Naive thymus-derived CD4-positive, alpha-beta T cell (primary cell): ENCODE results near the gene HLA-DMB. TPM values are rescaled to one million over a fixed set of nuclear protein-coding genes. Genes with fewer than 3 reads are reported as not detected.
A peak's percentile ranks its signal among the peaks of the same experiment; 100 is the strongest.

ENCODE experiments used
- ATAC-seq: fragments of 150-1000 bp; cut with Tn5 transposase; 2 replicates; pipeline ENCODE4 v1.10.0; 2021; ENCODE audit warnings: mild to moderate bottlenecking, moderate library complexity
- CTCF ChIA-PET: fragments of 350-600 bp; sonication (Branson Sonifier 250); formaldehyde crosslinking; loops from one replicate; lab custom pipeline; 2021; ENCODE audit warnings: antibody characterized with exemption; lab: Charles Lee
- POLR2A ChIA-PET: fragments of 350-600 bp; sonication (Branson Sonifier 250); formaldehyde crosslinking; loops from one replicate; lab custom pipeline; 2021; ENCODE audit warnings: antibody characterized with exemption, inconsistent platforms; lab: Charles Lee
- DNase-seq, 9 donors: peaks; one replicate each; pipeline versions ENCODE4 v3.0.0 to v3.0.0-alpha.2; 2020 to 2022; ENCODE audit warnings: mixed read lengths in 1 of 9
- H3K27ac ChIP-seq: one replicate; pipeline ENCODE4 v1.7.0; 2013; ENCODE audit warnings: mild to moderate bottlenecking, low read depth, low read length, moderate library complexity
- H3K27me3 ChIP-seq, 2 donors: one replicate each; pipeline ENCODE4 v1.7.0; 2013; ENCODE audit warnings: low read length in 2 of 2, mild to moderate bottlenecking in 2 of 2, moderate library complexity in 2 of 2; ENCODE audit not compliant: control insufficient read depth in 2 of 2, insufficient read depth in 2 of 2
- H3K36me3 ChIP-seq, 3 experiments: 1 replicate in 2 of 3; 2 replicates in 1 of 3; pipeline ENCODE4 v1.7.0; 2013; ENCODE audit warnings: low read length in 3 of 3, mild to moderate bottlenecking in 3 of 3, moderate library complexity in 1 of 3; ENCODE audit not compliant: insufficient read depth in 3 of 3, control insufficient read depth in 2 of 3
- H3K4me1 ChIP-seq, 2 donors: one replicate each; pipeline ENCODE4 v1.7.0; 2013; ENCODE audit warnings: low read length in 2 of 2, mild to moderate bottlenecking in 2 of 2, moderate library complexity in 1 of 2; ENCODE audit not compliant: control insufficient read depth in 2 of 2, insufficient read depth in 2 of 2
- H3K4me3 ChIP-seq: 2 replicates; pipeline ENCODE4 v1.7.0; 2013; ENCODE audit warnings: mild to moderate bottlenecking, low read length
- H3K9me3 ChIP-seq, 3 experiments: 1 replicate in 2 of 3; 2 replicates in 1 of 3; pipeline ENCODE4 v1.7.0; 2013; ENCODE audit warnings: low read length in 3 of 3; ENCODE audit not compliant: control insufficient read depth in 2 of 3
- H3K27ac Mint-ChIP-seq, 9 donors: one replicate each; pipeline ENCODE4 v1.8.0; 2020 to 2022; ENCODE audit warnings: mixed read lengths in 9 of 9, mild to moderate bottlenecking in 8 of 9, moderate library complexity in 5 of 9, inconsistent platforms in 2 of 9
- H3K27me3 Mint-ChIP-seq, 5 donors: one replicate each; pipeline ENCODE4 v1.8.0; 2021 to 2022; ENCODE audit warnings: mixed read lengths in 5 of 5, mild to moderate bottlenecking in 1 of 5
- H3K36me3 Mint-ChIP-seq, 5 donors: one replicate each; pipeline ENCODE4 v1.8.0; 2020 to 2022; ENCODE audit warnings: mixed read lengths in 5 of 5, mild to moderate bottlenecking in 3 of 5, inconsistent platforms in 1 of 5
- H3K4me1 Mint-ChIP-seq, 7 donors: one replicate each; pipeline ENCODE4 v1.8.0; 2020 to 2022; ENCODE audit warnings: mixed read lengths in 7 of 7, mild to moderate bottlenecking in 3 of 7, inconsistent platforms in 1 of 7
- H3K4me3 Mint-ChIP-seq, 10 donors: one replicate each; pipeline ENCODE4 v1.8.0; 2020 to 2022; ENCODE audit warnings: mild to moderate bottlenecking in 10 of 10, mixed read lengths in 10 of 10, moderate library complexity in 6 of 10, inconsistent platforms in 2 of 10
- H3K9me3 Mint-ChIP-seq, 11 donors: one replicate each; pipeline ENCODE4 v1.8.0; 2020 to 2022; ENCODE audit warnings: mixed read lengths in 11 of 11, mild to moderate bottlenecking in 4 of 11, inconsistent platforms in 1 of 11, moderate library complexity in 1 of 11
- intact Hi-C, 2 donors: fragments of 100-400 bp; cut with micrococcal nuclease; formaldehyde crosslinking; loops; one replicate each; pipeline ENCODE4 v1.15.1; 2023
- polyA plus RNA-seq, 2 donors: library from polyadenylated mRNA; unstranded; fragments of 300-500 nt; fragmentation: Illumina TruSeq; gene quantifications; one replicate each; pipeline ENCODE4 v1.2.3, GENCODE V29; 2021
- total RNA-seq, 6 experiments: library from RNA in 5 of 6; stranded (reverse) in 5 of 6; gene quantifications; 1 replicate in 5 of 6; 2 replicates in 1 of 6; pipeline ENCODE4 v1.2.3 and lab custom pipeline; 2021 to 2026

Gene HLA-DMB
- total and polyA plus RNA-seq, 7 experiments from 2014 or later: 7.8 to 82.5 (median 9.1) TPM

DNA sequence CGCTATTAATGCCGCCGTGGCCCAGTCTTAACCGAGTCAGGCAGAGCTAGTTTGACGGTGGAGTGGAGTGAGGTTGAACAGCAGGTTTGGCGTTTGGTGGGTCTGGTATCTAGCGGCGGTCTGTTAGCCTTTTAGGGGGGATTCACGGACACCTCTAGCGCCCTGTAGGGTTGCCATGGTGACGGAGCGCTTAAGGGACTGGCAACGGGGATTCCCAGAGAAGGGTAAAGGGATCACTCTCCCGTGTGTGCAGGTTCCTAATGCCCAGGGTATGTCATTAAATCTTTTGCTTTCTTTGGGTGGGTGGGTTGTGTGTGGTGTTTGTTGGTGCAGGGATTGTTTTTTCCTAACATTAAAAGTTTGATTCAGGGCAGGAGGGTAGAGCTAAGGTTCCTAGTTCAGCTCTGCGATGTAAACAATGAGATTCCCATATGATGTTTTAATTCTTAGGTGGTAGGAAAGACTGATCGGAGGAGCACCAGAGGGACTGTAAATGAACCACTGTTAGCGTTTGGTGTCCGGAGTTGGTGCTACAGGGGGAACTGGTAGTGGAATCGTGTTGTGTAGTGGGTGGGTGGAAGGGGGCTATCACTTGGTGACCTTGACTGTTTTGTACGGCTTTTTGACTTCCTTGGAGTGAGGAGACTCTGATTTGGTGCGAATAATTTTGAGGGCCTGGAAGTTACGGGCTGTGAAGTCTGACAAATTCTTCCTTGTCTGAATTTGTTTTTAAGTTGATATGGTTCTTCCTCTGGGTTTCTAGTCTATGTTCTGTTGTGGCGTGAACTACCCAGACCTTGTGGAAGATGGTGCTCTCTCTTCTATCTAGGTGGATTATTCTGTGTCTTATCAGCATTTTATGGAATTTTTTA is 32.6 kb upstream of the HLA-DMB start:
- peak overlapping the region; percentile 89 to 100 (median 98) for H3K4me3 Mint-ChIP-seq
- Histone ChIP-seq H3K4me1 (peaks cover 27 to 32% of the 10 kb centered on the region in 2 donors), H3K27me3 (no peaks in the 10 kb centered on the region), H3K4me3 (peak overlapping the region; percentile 76), H3K36me3 (peaks cover 40 to 56% (median 41%) of the 10 kb centered on the region in 3 experiments), H3K9me3 (no peaks in the 10 kb centered on the region), H3K27ac (peak overlapping the region; percentile 88)
- ChIA-PET POLR2A (interaction anchor here (0.6 to 25.6 kb wide), 34 partner anchors 5 to 1819 kb away, joined by 3 to 638 read pairs (median 6); partner anchors contain the start of genes BRD2, GPSM3, HLA-DMA and HLA-DMB), CTCF (interaction anchor here (0.8 to 14.2 kb wide), 9 partner anchors 12 to 135 kb away, joined by 3 to 229 read pairs (median 12); partner anchors contain the start of genes HLA-DMA, HLA-DMB, PSMB9 and TAP1)
- peaks cover 17 to 75% (median 45%) of the 10 kb centered on the region in 5 donors for H3K36me3 Mint-ChIP-seq
- H3K27me3 Mint-ChIP-seq: peaks cover 0 to 5% (median 0%) of the 10 kb centered on the region in 5 donors
- intact Hi-C loops: loop anchor here (1.0 to 5.0 kb wide), 9 partner anchors 299 to 1616 kb away; partner anchors contain the start of genes CLIC1 (in 2 of the 2), ATF6B (in 1 of the 2), CUTA (in 1 of the 2) and HLA-B (in 1 of the 2)
- DNase-seq (peak in 6 of 9 donors; percentile 23 to 72 (median 30)), ATAC-seq (no peak)
- H3K9me3 Mint-ChIP-seq: peaks cover 0 to 22% (median 0%) of the 10 kb centered on the region in 11 donors
- peaks cover 35 to 55% (median 44%) of the 10 kb centered on the region in 7 donors for H3K4me1 Mint-ChIP-seq
- H3K27ac Mint-ChIP-seq: peak overlapping the region; percentile 78 to 100 (median 99)

DNA sequence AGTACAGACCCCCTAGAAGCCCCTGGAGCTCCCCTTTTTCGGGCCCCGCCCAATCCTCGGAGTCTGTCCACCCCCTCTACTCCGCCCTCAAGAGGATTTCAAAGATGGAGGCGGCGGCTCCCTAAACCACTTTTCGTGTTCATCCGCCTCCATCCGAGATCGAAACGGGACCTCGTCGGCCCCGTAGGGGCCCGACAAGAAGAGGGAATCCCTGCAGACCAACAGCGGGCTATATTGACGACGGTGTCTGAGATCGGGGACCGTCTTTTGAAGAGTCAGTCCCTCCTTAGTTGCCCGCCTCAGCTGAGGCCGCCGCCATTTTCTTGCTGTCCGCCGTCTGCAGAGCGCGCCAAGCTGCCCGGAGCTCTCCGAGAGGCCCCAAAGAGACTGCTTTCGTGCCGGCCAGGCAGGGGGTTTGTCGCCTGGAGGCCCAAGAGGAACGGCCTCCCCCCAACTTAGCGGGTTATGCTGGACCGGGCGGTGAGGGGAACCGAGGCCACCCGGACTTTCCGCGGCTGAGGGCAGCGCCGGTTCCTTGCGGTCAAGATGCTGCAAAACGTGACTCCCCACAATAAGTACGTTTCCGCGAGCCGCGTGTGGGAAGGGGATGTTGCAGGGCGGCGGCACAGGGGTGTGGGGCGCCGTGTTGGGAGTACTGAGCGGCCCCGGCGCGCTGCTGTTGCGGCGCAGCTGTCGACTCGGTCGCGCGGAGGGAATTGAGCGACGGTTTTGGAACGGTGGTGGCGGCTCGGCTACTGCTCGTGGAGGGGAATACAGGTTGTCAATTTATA is 31.7 kb upstream of the HLA-DMB start:
- Histone ChIP-seq H3K27me3 (no peaks in the 10 kb centered on the region), H3K27ac (peak overlapping the region; percentile 88), H3K4me3 (peak overlapping the region; percentile 76), H3K9me3 (no peaks in the 10 kb centered on the region), H3K36me3 (peaks cover 31 to 53% (median 33%) of the 10 kb centered on the region in 3 experiments), H3K4me1 (peaks cover 27 to 32% of the 10 kb centered on the region in 2 donors)
- Mint-ChIP-seq H3K27me3 (peaks cover 0 to 5% (median 0%) of the 10 kb centered on the region in 5 donors), H3K4me1 (peaks cover 31 to 47% (median 40%) of the 10 kb centered on the region in 7 donors), H3K27ac (peak overlapping the region; percentile 78 to 100 (median 99)), H3K9me3 (peaks cover 0 to 22% (median 0%) of the 10 kb centered on the region in 11 donors), H3K4me3 (peak overlapping the region; percentile 89 to 100 (median 98)), H3K36me3 (peaks cover 14 to 68% (median 37%) of the 10 kb centered on the region in 5 donors)
- intact Hi-C loops: loop anchor here (1.0 to 5.0 kb wide), 15 partner anchors 12 to 1615 kb away; partner anchors contain the start of genes CLIC1 (in 2 of the 2), PSMB8 (in 2 of the 2), ATF6B (in 1 of the 2) and CUTA (in 1 of the 2)
- ChIA-PET POLR2A (interaction anchor here (0.6 to 25.6 kb wide), 66 partner anchors 4 to 1820 kb away, joined by 3 to 638 read pairs (median 4); partner anchors contain the start of genes ATF6B, B3GALT4, BAG6 and BRD2), CTCF (interaction anchor here (0.7 to 14.2 kb wide), 20 partner anchors 8 to 1195 kb away, joined by 3 to 229 read pairs (median 6); partner anchors contain the start of genes HLA-DMA, HLA-DMB, PSMB8 and PSMB9)
- peak in 7 of 9 donors; percentile 55 to 72 (median 66) for DNase-seq
- peak; percentile 0 for ATAC-seq

- intact Hi-C loops: loop anchor here (1.0 to 5.0 kb wide), 17 partner anchors 13 to 1614 kb away; partner anchors contain the start of genes CLIC1 (in 2 of the 2), PSMB8 (in 2 of the 2), TAP1 (in 2 of the 2) and ATF6B (in 1 of the 2)
- H3K36me3 Mint-ChIP-seq: peaks cover 10 to 63% (median 31%) of the 10 kb centered on the region in 5 donors
- ATAC-seq (peak; percentile 73), DNase-seq (peak; percentile 99 to 100 (median 100))
- peaks cover 31 to 47% (median 40%) of the 10 kb centered on the region in 7 donors for H3K4me1 Mint-ChIP-seq
- H3K27me3 Mint-ChIP-seq: peaks cover 0 to 5% (median 0%) of the 10 kb centered on the region in 5 donors
- peaks cover 26 to 32% of the 10 kb centered on the region in 2 donors for H3K4me1 ChIP-seq
- ChIA-PET CTCF (interaction anchor here (0.7 to 14.2 kb wide), 18 partner anchors 9 to 1195 kb away, joined by 3 to 229 read pairs (median 6); partner anchors contain the start of genes HLA-DMA, HLA-DMB, PSMB8 and PSMB9), POLR2A (interaction anchor here (0.5 to 25.6 kb wide), 76 partner anchors 3 to 1774 kb away, joined by 3 to 638 read pairs (median 4); partner anchors contain the start of genes ABHD16A, ATF6B, B3GALT4 and BAG6)
- H3K27me3 ChIP-seq: no peaks in the 10 kb centered on the region
- peaks cover 0 to 22% (median 0%) of the 10 kb centered on the region in 11 donors for H3K9me3 Mint-ChIP-seq
- peaks cover 24 to 45% (median 25%) of the 10 kb centered on the region in 3 experiments for H3K36me3 ChIP-seq
- peak overlapping the region; percentile 98 for H3K4me3 ChIP-seq
- H3K9me3 ChIP-seq: no peaks in the 10 kb centered on the region
- H3K27ac ChIP-seq: peak overlapping the region; percentile 94
- peak overlapping the region; percentile 78 to 100 (median 99) for H3K27ac Mint-ChIP-seq
- H3K4me3 Mint-ChIP-seq: peak overlapping the region; percentile 89 to 100 (median 98)
Observed at GRCh38 chr6:32971581-32972352, 30.9 kb upstream of the HLA-DMB start.

GRCh38 chr6:32971242-32971580 is 30.4 kb upstream of the HLA-DMB start:
- peak overlapping the region; percentile 98 for H3K4me3 ChIP-seq
- intact Hi-C loops: loop anchor here (1.0 to 5.0 kb wide), 10 partner anchors 118 to 1614 kb away; partner anchors contain the start of genes CLIC1 (in 2 of the 2), TAP1 (in 2 of the 2), ATF6B (in 1 of the 2) and GPSM3 (in 1 of the 2)
- ChIA-PET POLR2A (interaction anchor here (0.6 to 25.6 kb wide), 44 partner anchors 2 to 1780 kb away, joined by 3 to 638 read pairs (median 5); partner anchors contain the start of genes ABHD16A, ATF6B, B3GALT4 and BAG6), CTCF (interaction anchor here (1.1 to 14.2 kb wide), 13 partner anchors 12 to 132 kb away, joined by 3 to 229 read pairs (median 11); partner anchors contain the start of genes HLA-DMA, HLA-DMB, PSMB8 and TAP2)
- ATAC-seq (no peak), DNase-seq (no peak)
- peaks cover 0 to 22% (median 0%) of the 10 kb centered on the region in 11 donors for H3K9me3 Mint-ChIP-seq
- peak overlapping the region; percentile 89 to 100 (median 98) for H3K4me3 Mint-ChIP-seq
- peaks cover 19 to 40% (median 20%) of the 10 kb centered on the region in 3 experiments for H3K36me3 ChIP-seq
- peak overlapping the region; percentile 94 for H3K27ac ChIP-seq
- H3K4me1 ChIP-seq: peaks cover 28 to 34% of the 10 kb centered on the region in 2 donors
- no peaks in the 10 kb centered on the region for H3K27me3 ChIP-seq
- H3K36me3 Mint-ChIP-seq: peaks cover 7 to 57% (median 28%) of the 10 kb centered on the region in 5 donors
- H3K27me3 Mint-ChIP-seq: peaks cover 0 to 5% (median 0%) of the 10 kb centered on the region in 5 donors
- peaks cover 30 to 45% (median 37%) of the 10 kb centered on the region in 7 donors for H3K4me1 Mint-ChIP-seq
- H3K9me3 ChIP-seq: no peaks in the 10 kb centered on the region
- peak overlapping the region; percentile 78 to 100 (median 99) for H3K27ac Mint-ChIP-seq
